Esophagus squamous epithelium (tissue), 5 donors: ENCODE measurements around the gene HERC4. TPM values are rescaled to one million over a fixed set of nuclear protein-coding genes. Genes with fewer than 3 reads are reported as not detected.

Source experiments
- DNase-seq: peaks from one replicate; lab custom pipeline; 2025; lab: John Stamatoyannopoulos, UW
- H3K27ac ChIP-seq, 4 donors: fragments of 200-600 bp; sonication (generic); one replicate each; pipeline ENCODE4 v1.5.1; 2016 to 2019; ENCODE audit warnings: mild to moderate bottlenecking in 1 of 4
- H3K27me3 ChIP-seq, 4 donors: fragments of 200-600 bp; sonication (generic); 1 replicate in 3 of 4; 2 replicates in 1 of 4; pipeline versions ENCODE4 v1.5.1 to v1.6.0; 2017 to 2021; ENCODE audit warnings: antibody characterized with exemption in 1 of 4
- H3K36me3 ChIP-seq, 3 donors: fragments of 200-600 bp; sonication (generic); one replicate each; pipeline ENCODE4 v1.5.1; 2016 to 2019
- H3K4me1 ChIP-seq, 3 donors: fragments of 200-600 bp; sonication (generic); one replicate each; pipeline ENCODE4 v1.5.1; 2017 to 2019
- H3K4me3 ChIP-seq, 4 donors: fragments of 200-600 bp; sonication (generic); 1 replicate in 3 of 4; 2 replicates in 1 of 4; pipeline ENCODE4 v1.5.1; 2016 to 2019; ENCODE audit warnings: mild to moderate bottlenecking in 2 of 4, moderate library complexity in 1 of 4
- H3K9me3 ChIP-seq, 3 donors: fragments of 200-600 bp; sonication (generic); one replicate each; pipeline ENCODE4 v1.5.1; 2016 to 2019
- POLR2A ChIP-seq, 4 donors: fragments of 450-650 bp; IDR thresholded peaks; one replicate each; pipeline ENCODE4 v1.6.1; 2017; ENCODE audit warnings: antibody characterized with exemption in 4 of 4, mild to moderate bottlenecking in 4 of 4, moderate library complexity in 3 of 4
- WGBS, 2 donors: methylation state at CpG; one replicate each; pipeline ENCODE4 v1.1.5; 2018; 5-methylcytosine and 5-hydroxymethylcytosine counted together
- intact Hi-C: fragments of 100-400 bp; cut with DNase I; formaldehyde crosslinking; loops from one replicate; pipeline ENCODE4 v1.15.0; 2022
- total RNA-seq, 4 donors: library from RNA; depleted of rRNA; stranded (reverse); fragments of >200 nt; gene quantifications; one replicate each; pipeline ENCODE4 v1.1.0, GENCODE V29; 2016
- TF ChIP-seq, protein P1 (sequence below), 6 experiments: fragments of 450-650 bp in 4 of 6; fragments of 200-600 bp in 2 of 6; sonication (generic) in 2 of 6; IDR thresholded peaks; one replicate each; pipeline ENCODE4 v1.5.1; 2016 to 2019; ENCODE audit warnings: antibody characterized with exemption in 6 of 6, mild to moderate bottlenecking in 4 of 6, moderate library complexity in 4 of 6
- donor health status: DM: yes; HTN: yes; CAD: no.

HERC4 gene
- 10 to 100 TPM; 23.6 to 47.5 (median 35.0) TPM for total RNA-seq

GRCh38 chr10:68074775-68075549 is at the start of gene HERC4:
HERC4 (minus strand) TSS chr10:68075283; CDS start chr10:68073108, 2,175 bp downstream.
- WGBS, 2 donors, result 0 to 1% methylated on average over 16 to 25 of the region's 64 CpGs
- TF ChIP-seq, protein P1, sequence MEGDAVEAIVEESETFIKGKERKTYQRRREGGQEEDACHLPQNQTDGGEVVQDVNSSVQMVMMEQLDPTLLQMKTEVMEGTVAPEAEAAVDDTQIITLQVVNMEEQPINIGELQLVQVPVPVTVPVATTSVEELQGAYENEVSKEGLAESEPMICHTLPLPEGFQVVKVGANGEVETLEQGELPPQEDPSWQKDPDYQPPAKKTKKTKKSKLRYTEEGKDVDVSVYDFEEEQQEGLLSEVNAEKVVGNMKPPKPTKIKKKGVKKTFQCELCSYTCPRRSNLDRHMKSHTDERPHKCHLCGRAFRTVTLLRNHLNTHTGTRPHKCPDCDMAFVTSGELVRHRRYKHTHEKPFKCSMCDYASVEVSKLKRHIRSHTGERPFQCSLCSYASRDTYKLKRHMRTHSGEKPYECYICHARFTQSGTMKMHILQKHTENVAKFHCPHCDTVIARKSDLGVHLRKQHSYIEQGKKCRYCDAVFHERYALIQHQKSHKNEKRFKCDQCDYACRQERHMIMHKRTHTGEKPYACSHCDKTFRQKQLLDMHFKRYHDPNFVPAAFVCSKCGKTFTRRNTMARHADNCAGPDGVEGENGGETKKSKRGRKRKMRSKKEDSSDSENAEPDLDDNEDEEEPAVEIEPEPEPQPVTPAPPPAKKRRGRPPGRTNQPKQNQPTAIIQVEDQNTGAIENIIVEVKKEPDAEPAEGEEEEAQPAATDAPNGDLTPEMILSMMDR (IDR thresholded peaks at IDR 0.05), result no peak
- TF ChIP-seq POLR2A (IDR thresholded peaks at IDR 0.05), result peak in 2 of 4 donors; percentile 70 to 85
- Histone ChIP-seq H3K4me3 (peak within 1 kb of the TSS; percentile 82 to 99 (median 92)), H3K27me3 (no peaks in the 10 kb centered on the region), H3K27ac (peak within 1 kb of the TSS; percentile 98 to 99 (median 99)), H3K4me1 (peaks cover 8 to 43% (median 20%) of the 10 kb centered on the region in 3 donors), H3K36me3 (peaks cover 0 to 10% (median 0%) of the 10 kb centered on the region in 3 donors), H3K9me3 (no peaks in the 10 kb centered on the region)
- intact Hi-C loops, result loop anchor here (10.0 kb wide), 2 partner anchors 190 to 220 kb away; partner anchors contain the start of gene SIRT1
- peak; percentile 69 for DNase-seq

GRCh38 chr10:68124718-68125117 is 49.6 kb upstream of the HERC4 start:
- intact Hi-C loops, result no loop called here
- TF ChIP-seq, protein P1 (IDR thresholded peaks at IDR 0.05), result no peak
- TF ChIP-seq POLR2A (IDR thresholded peaks at IDR 0.05), result no peak

GRCh38 chr10:68121852-68122251 is 46.8 kb upstream of the HERC4 start:
- peak overlapping the region in 2 of 4 donors; percentile 18 to 58 for H3K27ac ChIP-seq
- H3K4me1 ChIP-seq, result no peaks in the 10 kb centered on the region
- TF ChIP-seq POLR2A (IDR thresholded peaks at IDR 0.05), result no peak
- TF ChIP-seq, protein P1 (IDR thresholded peaks at IDR 0.05), result no peak
- no peak for DNase-seq
- peak overlapping the region in 1 of 4 donors; percentile 15 for H3K4me3 ChIP-seq
- no peaks in the 10 kb centered on the region for H3K36me3 ChIP-seq
- H3K9me3 ChIP-seq, result no peaks in the 10 kb centered on the region
- intact Hi-C loops, result no loop called here
- WGBS, 2 donors, result 69 to 75% methylated on average over 9 of the region's 9 CpGs
- H3K27me3 ChIP-seq, result no peaks in the 10 kb centered on the region

More at GRCh38 chr10:68124718-68125117, 49.6 kb upstream of the HERC4 start:
- no peak for DNase-seq
- WGBS, 2 donors, result 73 to 76% methylated on average over 3 of the region's 3 CpGs
- Histone ChIP-seq H3K27me3 (no peaks in the 10 kb centered on the region), H3K27ac (no peak overlapping the region), H3K9me3 (no peaks in the 10 kb centered on the region), H3K4me1 (no peaks in the 10 kb centered on the region), H3K4me3 (no peak overlapping the region), H3K36me3 (no peaks in the 10 kb centered on the region)

- Histone ChIP-seq H3K27ac (peak overlapping the region in 2 of 4 donors; percentile 18 to 58), H3K9me3 (no peaks in the 10 kb centered on the region), H3K4me1 (no peaks in the 10 kb centered on the region), H3K36me3 (no peaks in the 10 kb centered on the region), H3K27me3 (no peaks in the 10 kb centered on the region), H3K4me3 (peak overlapping the region in 1 of 4 donors; percentile 15)
- DNase-seq, result no peak
- WGBS, 2 donors, result 68 to 80% methylated on average over 13 to 15 of the region's 15 CpGs
- TF ChIP-seq, protein P1 (IDR thresholded peaks at IDR 0.05), result no peak
- TF ChIP-seq POLR2A (IDR thresholded peaks at IDR 0.05), result no peak
- intact Hi-C loops, result no loop called here
These were observed 46.1 kb upstream of the HERC4 start for GRCh38 chr10:68121020-68121743.
